ENCODE results near the gene PSAPL1. TPM values are rescaled to one million over a fixed set of nuclear protein-coding genes. Genes with fewer than 3 reads are reported as not detected.
A peak's percentile ranks its signal among the peaks of the same experiment; 100 is the strongest.

PSAPL1 gene
- total RNA-seq, 1 experiment from 2014 or later: not detected

GRCh38 chr4:7389101-7389701, 45.5 kb downstream of the PSAPL1 start:
- Mint-ChIP-seq H3K4me3 (no peak overlapping the region), H3K36me3 (no peaks in the 10 kb centered on the region), H3K4me1 (peaks cover 3% of the 10 kb centered on the region; the same call in 1 of the 2 replicates), H3K9me3 (peaks cover 15% of the 10 kb centered on the region), H3K27me3 (ENCODE audit: low read depth) (no peaks in the 10 kb centered on the region), H3K27ac (peak overlapping the region; percentile 50; the same call in 1 of the 2 replicates)
- DNase-seq (ENCODE audit: low spot score): no peak
- no peak for ATAC-seq
- POLR2A ChIA-PET: no interaction called here
- TF ChIP-seq PREB (CRISPR knock-in tag; IDR thresholded peaks at IDR 0.05; ENCODE audit: borderline replicate concordance): no peak
- no peak for TF ChIP-seq CDX4 (CRISPR knock-in tag; IDR thresholded peaks at IDR 0.05; ENCODE audit: borderline replicate concordance)
- no peak for TF ChIP-seq IRF1 (CRISPR knock-in tag; IDR thresholded peaks at IDR 0.05)
- no peak for TF ChIP-seq GRHL2 (CRISPR knock-in tag; IDR thresholded peaks at IDR 0.05; ENCODE audit: insufficient replicate concordance, severe bottlenecking)
- TF ChIP-seq FOXP1 (CRISPR knock-in tag; IDR thresholded peaks at IDR 0.05; ENCODE audit: borderline replicate concordance): no peak
- TF ChIP-seq HMGA2 (CRISPR knock-in tag; IDR thresholded peaks at IDR 0.05): no peak
- TF ChIP-seq ATF6 (CRISPR knock-in tag; IDR thresholded peaks at IDR 0.05): no peak
- no peak for TF ChIP-seq ZNF425 (CRISPR knock-in tag; conservative IDR thresholded peaks at IDR 0.05)
- TF ChIP-seq NFATC4 (CRISPR knock-in tag; IDR thresholded peaks at IDR 0.05): no peak
- TF ChIP-seq ELF4 (CRISPR knock-in tag; IDR thresholded peaks at IDR 0.05; ENCODE audit: low read depth): no peak
- no peak for TF ChIP-seq CREM (CRISPR knock-in tag; IDR thresholded peaks at IDR 0.05)
- no peak for TF ChIP-seq ZNF232 (CRISPR knock-in tag; IDR thresholded peaks at IDR 0.05)
- no peak for TF ChIP-seq MLX (CRISPR knock-in tag; IDR thresholded peaks at IDR 0.05)
- TF ChIP-seq TEAD1 (CRISPR knock-in tag; IDR thresholded peaks at IDR 0.05): no peak
- TF ChIP-seq USF2 (CRISPR knock-in tag; IDR thresholded peaks at IDR 0.05): no peak
- TF ChIP-seq GABPB1 (CRISPR knock-in tag; IDR thresholded peaks at IDR 0.05): no peak
- no peak for TF ChIP-seq STAT6 (CRISPR knock-in tag; conservative IDR thresholded peaks at IDR 0.05; ENCODE audit: low read depth)
- CTCF ChIA-PET: interaction anchor here (0.6 to 1.1 kb wide), 2 partner anchors 30 to 72 kb away, joined by 3 to 4 read pairs; no protein-coding TSS in a partner anchor
